ENCODE data around the gene SPNS2.

The SPNS2 gene

GRCh38 chr17:4540224-4540651, 41.6 kb downstream of the SPNS2 start:
- DNase-seq = no peak

- DNase-seq = no peak
Observed at GRCh38 chr17:4540687-4541327, 42.1 kb downstream of the SPNS2 start.

- no peak for DNase-seq
Observed at GRCh38 chr17:4541328-4542002, 42.8 kb downstream of the SPNS2 start.

GRCh38 chr17:4542003-4542725, 43.5 kb downstream of the SPNS2 start:
- no peak for DNase-seq

- no peak for DNase-seq
Observed at GRCh38 chr17:4542726-4543191, 44.1 kb downstream of the SPNS2 start.

GRCh38 chr17:4543557-4544026, 44.9 kb downstream of the SPNS2 start:
- no peak for DNase-seq

- no peak for DNase-seq
Observed at GRCh38 chr17:4544135-4544950, 45.7 kb downstream of the SPNS2 start.

GRCh38 chr17:4544951-4545216, 46.2 kb downstream of the SPNS2 start:
- DNase-seq = no peak

GRCh38 chr17:4545217-4545951, 46.7 kb downstream of the SPNS2 start:
- no peak for DNase-seq

GRCh38 chr17:4547118-4547906, 48.6 kb downstream of the SPNS2 start:
- DNase-seq = no peak

- DNase-seq = no peak
Observed at GRCh38 chr17:4548061-4548461, 49.4 kb downstream of the SPNS2 start.

- peak; percentile 22 for DNase-seq
Observed at GRCh38 chr17:4548721-4549531, 50.2 kb downstream of the SPNS2 start.

- no peak for DNase-seq
Observed at GRCh38 chr17:4549781-4550533, 51.3 kb downstream of the SPNS2 start.

- no peak for DNase-seq
Observed at GRCh38 chr17:4550534-4551039, 51.9 kb downstream of the SPNS2 start.

GRCh38 chr17:4551141-4551540, 52.5 kb downstream of the SPNS2 start:
- no peak for DNase-seq

GRCh38 chr17:4551796-4552525, 53.3 kb downstream of the SPNS2 start:
- no peak for DNase-seq

GRCh38 chr17:4553669-4554068, 55.0 kb downstream of the SPNS2 start:
- no peak for DNase-seq

GRCh38 chr17:4554441-4554996, 55.8 kb downstream of the SPNS2 start:
- no peak for DNase-seq

All from NCI-H2029 (cell line).